ENCODE measurements around the gene RGS18. TPM values are rescaled to one million over a fixed set of nuclear protein-coding genes. Genes with fewer than 3 reads are reported as not detected.
"Not testable (repeated sequence)": the region's sequence is repeated elsewhere in the genome, so short reads cannot be mapped to it uniquely, and the experiment has no call there.

RGS18 gene
- polyA plus RNA-seq, 3 donors = 2.8 to 4.4 (median 2.9) TPM

DNA sequence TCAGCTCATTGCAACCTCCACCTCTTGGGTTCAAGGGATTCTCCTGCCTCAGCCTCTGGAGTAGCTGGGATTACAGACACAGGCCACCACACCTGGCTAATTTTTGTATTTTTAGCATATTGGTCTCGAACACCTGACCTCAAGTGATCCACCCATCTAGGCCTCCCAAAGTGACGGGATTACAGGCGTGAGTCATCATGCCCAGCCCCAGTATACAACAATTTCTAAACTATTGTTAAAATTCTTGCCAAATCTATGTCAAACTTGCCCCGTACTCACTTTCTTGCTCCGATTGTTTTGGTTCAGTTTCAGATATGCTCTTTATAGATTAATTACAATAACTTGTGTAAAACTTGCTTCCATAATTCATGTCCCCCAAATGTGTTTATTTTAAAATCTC lies 4.1 kb downstream of the RGS18 start:
- DNase-seq (ENCODE audit: low read depth in 3 of 3, low spot score in 2 of 3) = no peak

DNA sequence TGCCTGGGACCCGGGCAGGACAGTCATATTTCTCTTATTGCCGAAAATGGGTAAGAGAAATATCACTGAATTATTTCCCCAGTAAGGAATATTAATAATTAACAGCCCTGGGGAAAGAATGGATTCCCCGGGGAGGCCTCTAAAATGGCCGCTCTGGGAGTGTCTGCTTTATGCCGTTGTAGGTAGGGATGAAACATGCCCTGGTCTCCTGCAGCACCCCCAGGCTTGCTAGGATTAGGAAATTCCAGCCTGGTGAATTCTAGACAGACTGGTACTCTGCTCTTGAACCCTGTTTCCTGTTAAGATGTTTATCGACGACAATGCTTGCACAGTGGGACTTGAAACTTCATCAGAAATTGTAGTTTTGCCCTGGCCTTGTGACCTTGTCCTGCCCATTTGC lies 6.7 kb downstream of the RGS18 start:
- not testable (repeated sequence) for DNase-seq (ENCODE audit: low read depth in 3 of 3, low spot score in 2 of 3)

- no peak for DNase-seq (ENCODE audit: low read depth in 3 of 3, low spot score in 2 of 3)
These were observed 8.7 kb downstream of the RGS18 start for GRCh38 chr1:192167011-192167410.

DNA sequence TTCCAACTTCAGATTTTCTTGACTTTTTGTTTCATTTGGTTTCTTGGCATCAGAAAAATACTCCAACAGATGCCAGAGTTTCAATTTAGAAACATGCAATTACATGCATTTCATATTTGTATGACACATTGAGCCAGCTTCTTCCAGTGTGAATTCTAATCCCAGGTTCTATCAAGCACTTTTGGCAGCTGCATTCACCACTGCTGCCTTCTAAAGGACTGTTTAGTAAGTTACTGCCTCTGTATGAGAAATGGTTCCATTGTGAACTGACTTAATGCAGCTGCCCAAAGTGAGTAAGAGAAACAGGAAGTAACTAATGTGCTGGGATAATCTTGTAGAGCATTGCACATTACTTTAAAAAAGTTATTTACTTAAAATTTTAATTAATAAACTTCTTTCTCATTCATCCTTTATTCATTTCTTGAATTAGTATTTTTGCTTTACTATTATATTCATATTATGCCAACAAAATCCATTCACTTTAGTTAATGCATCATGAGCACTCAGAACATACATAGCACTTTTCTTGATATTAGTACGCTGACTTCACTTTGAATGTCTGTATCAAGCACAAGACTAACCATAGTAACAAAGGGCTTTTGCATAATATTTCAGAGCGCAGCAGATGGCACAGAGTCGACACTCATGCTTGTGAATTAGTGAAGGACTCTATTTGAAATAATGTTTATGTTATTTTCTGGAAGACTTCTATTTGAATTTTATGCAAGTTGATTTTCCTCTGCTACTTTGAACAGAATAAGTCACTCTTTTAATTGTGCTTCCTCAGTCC lies 9.8 kb downstream of the RGS18 start:
- DNase-seq (ENCODE audit: low read depth in 3 of 3, low spot score in 2 of 3) = no peak

DNA sequence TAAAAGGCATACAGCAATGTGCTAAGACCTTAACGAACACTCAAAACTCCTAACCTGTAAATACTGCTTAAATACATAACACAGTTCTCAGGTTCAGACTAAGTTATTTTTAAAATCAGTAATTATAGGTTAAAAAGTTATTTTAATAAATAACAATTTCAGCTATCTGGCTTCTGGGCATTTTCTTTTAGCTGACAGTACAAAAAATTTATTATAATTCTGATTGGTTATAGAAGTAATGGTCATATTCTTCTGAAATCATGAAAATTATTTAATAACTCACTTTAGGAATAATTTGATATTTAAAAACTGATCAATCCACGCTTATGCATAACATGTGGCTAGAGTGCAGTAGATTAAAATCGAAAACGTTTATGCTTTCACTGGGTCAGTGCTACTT lies 10.7 kb downstream of the RGS18 start:
- DNase-seq (ENCODE audit: low read depth in 3 of 3, low spot score in 2 of 3) = no peak

DNA sequence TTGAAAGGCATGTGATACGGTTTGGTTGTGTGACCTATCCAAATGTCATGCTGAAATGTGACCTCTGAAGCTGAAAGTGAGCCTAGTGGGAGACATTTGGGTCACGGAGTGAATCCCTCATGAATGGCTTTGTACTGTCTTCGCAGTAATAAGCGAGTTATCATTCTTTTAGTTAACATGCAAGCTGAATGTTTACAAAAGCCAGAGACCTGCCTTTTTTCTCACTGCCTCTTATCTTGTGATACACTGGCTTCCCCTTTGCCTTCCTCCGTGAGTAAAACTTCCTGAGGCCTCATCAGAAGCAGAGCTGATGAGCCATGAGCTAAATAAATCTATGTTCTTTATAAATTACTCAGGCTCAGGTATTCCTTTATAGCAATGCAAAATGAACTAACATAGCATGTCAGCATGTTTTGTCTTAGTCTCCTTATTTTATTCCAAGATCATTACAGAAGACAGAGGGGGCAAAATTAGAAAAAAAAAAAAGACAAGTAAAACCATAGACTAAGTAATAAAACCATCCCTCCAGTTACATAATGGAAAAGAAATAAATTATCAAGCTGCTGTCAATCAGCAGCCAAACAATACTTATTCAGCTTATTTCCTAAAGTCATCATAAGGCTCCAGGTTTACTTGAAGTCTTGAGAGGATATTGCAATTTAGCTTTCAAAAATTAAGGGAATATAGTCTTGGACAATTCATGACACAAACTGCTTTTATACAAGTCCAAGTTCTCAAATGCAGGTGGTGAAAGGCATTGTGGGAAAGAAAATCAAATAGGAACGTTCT lies 12.1 kb downstream of the RGS18 start:
- no peak for DNase-seq (ENCODE audit: low read depth in 3 of 3, low spot score in 2 of 3)

GRCh38 chr1:192171123-192171522 lies 12.9 kb downstream of the RGS18 start:
- no peak for DNase-seq (ENCODE audit: low read depth in 3 of 3, low spot score in 2 of 3)

DNA sequence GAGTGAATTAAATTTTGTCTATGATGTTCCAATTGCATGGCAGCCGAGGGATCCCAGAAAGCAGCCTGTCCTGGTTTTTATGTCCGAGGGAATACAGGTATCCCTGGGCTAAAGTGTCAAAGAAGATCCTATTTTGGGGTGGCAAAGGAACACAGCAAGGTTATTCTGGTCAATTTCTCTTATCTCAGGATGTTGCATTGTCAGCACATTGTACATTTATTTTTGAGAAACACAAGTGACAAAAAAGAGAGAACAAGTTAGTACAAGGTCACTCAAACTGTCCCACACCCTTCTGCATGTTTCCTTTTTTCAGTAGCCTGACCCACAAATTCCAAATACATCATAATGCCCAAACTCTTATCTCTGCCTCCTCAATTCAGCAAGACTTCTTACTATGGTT lies 17.7 kb downstream of the RGS18 start:
- no peak for DNase-seq (ENCODE audit: low read depth in 3 of 3, low spot score in 2 of 3)

DNA sequence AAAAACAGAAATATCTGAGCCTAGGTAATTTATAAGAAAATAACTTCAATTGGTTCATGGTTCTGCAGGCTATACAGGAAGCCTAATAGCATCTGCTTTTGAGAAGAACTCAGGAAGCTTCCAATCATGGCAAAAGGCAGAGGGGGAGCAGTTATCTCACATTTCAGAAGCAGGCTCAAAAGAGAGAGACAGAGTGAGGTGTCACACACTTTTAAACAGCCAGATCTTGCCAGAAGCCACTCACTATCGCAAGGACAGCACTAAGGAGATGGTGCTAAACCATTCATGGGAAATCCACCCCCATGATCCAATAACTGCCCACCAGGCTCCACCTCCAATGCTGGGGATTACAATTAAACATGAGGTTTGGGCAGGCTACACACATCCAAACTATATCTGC lies 25.5 kb downstream of the RGS18 start:
- no peak for DNase-seq (ENCODE audit: low read depth in 3 of 3, low spot score in 2 of 3)

DNA sequence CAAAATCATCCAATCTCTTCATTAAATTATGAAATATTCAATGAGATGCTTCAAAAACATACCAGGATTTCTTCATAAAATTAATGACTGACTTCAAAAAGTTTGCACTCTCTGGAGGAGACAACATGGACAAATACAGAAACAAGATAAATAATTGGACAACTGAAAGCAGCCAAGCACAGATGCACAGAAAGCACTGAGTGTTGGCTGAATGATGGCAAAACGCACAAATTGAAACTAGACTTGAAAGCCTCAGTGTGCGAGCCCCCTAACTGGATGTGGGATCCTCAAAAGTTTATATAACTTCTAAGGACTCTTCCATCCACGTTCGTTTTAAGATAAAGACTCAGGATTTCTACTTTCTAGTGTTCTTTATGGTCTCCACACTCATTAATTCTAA lies 27.9 kb downstream of the RGS18 start:
- no peak for DNase-seq (ENCODE audit: low read depth in 3 of 3, low spot score in 2 of 3)

DNA sequence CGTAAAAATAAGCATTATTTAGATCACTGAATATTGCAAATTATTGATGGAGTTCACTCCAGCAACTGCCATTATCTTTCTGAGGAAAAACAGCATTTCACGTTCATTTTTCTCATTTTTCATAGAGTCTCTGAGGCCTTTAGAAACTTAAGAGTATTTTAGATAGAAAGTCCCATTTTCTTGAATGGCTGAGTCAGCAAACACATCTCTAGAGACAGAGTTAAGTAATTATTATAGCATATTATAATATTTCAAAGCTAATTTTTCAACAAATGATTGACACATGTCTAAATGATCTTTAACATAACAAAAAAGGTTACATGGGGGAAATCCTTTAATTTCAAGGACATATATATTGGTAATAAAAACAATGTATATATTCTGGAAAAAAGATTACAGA lies 31.8 kb downstream of the RGS18 start:
- DNase-seq (ENCODE audit: low read depth in 3 of 3, low spot score in 2 of 3) = no peak

- no peak for DNase-seq (ENCODE audit: low read depth in 3 of 3, low spot score in 2 of 3)
These were observed 43.0 kb downstream of the RGS18 start for GRCh38 chr1:192201303-192201702.

DNA sequence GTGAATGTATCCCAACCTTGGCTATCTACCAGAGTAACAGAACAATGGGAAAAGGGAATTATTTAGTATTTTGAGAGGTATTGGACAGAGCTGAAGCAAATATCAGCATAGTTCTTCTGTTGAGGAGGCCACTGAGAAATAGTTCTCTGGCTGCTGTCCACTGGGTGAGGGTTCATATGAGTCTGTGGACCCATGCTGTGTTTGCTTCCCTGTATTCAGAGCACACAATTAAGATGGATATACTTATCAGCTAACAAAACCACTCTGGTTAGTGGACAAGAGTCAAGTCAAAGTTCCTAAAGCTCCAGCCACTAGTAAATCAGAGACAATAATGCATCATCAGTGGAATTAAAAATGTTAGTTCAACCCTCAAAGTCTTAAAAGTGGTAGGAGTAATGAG lies 66.1 kb downstream of the RGS18 start:
- no peak for DNase-seq (ENCODE audit: low read depth in 3 of 3, low spot score in 2 of 3)

- no peak for DNase-seq (ENCODE audit: low read depth in 3 of 3, low spot score in 2 of 3)
These were observed 66.6 kb downstream of the RGS18 start for GRCh38 chr1:192224846-192225245.

GRCh38 chr1:192225266-192225665 lies 67.0 kb downstream of the RGS18 start:
- no peak for DNase-seq (ENCODE audit: low read depth in 3 of 3, low spot score in 2 of 3)

- DNase-seq (ENCODE audit: low read depth in 3 of 3, low spot score in 2 of 3) = no peak
These were observed 67.4 kb downstream of the RGS18 start for GRCh38 chr1:192225703-192226102.

GRCh38 chr1:192227330-192227729 lies 69.1 kb downstream of the RGS18 start:
- DNase-seq (ENCODE audit: low read depth in 3 of 3, low spot score in 2 of 3) = no peak

GRCh38 chr1:192227980-192228379 lies 69.7 kb downstream of the RGS18 start:
- DNase-seq (ENCODE audit: low read depth in 3 of 3, low spot score in 2 of 3) = not testable (repeated sequence)

DNA sequence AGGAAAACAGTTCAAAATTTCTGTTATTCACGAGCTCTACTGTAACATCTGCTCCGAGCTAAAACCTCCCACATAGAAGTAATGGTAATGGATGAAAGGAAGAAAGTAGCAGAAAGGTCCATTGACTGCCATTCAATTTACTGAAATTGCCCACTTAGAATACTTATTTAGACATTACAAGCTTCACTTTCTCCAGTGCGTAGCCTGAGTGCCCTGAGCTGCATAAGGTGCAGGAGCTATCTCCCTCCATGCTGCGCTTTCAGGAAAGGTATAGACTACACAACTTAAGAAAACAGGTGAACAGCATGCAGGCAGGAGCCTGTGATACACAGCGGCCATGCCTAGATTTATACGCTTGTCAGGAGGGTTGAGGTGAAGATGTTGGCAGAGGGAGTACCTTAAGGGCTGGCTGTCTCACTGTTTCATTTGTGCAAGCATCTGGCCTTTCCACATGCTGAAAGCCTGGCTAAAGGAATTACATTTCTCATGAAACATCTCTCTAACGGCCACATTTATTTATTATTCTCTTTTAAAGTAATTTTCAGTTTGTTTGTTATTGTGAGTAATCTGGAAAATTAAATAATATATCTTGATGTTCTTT lies 74.7 kb downstream of the RGS18 start:
- DNase-seq (ENCODE audit: low read depth in 3 of 3, low spot score in 2 of 3) = no peak

GRCh38 chr1:192235127-192235526 lies 76.9 kb downstream of the RGS18 start:
- DNase-seq (ENCODE audit: low read depth in 3 of 3, low spot score in 2 of 3) = no peak

Measured in right renal cortex interstitium (tissue), 3 donors.